Measurements from ENCODE around the gene FLRT2. TPM values are rescaled to one million over a fixed set of nuclear protein-coding genes. Genes with fewer than 3 reads are reported as not detected.

Gene FLRT2
- total and polyA plus RNA-seq, 4 donors: 0.46 to 91.4 (median 14.0) TPM

- WGBS, 2 donors: 30 to 32% methylated on average over 5 of the region's 5 CpGs
- Histone ChIP-seq H3K9me3 (ENCODE audit: control insufficient read depth, low read length) (no peaks in the 10 kb centered on the region), H3K4me1 (ENCODE audit: control insufficient read depth in 1 of 2, insufficient read depth in 2 of 2, low read length in 2 of 2) (peaks cover 0 to 3% of the 10 kb centered on the region in 2 donors), H3K4me3 (ENCODE audit: low read length in 2 of 2) (no peak overlapping the region), H3K27ac (ENCODE audit: low read depth in 1 of 2, low read length in 2 of 2) (no peak overlapping the region), H3K36me3 (ENCODE audit: control insufficient read depth in 1 of 2, insufficient read depth in 2 of 2, low read length in 1 of 2) (no peaks in the 10 kb centered on the region), H3K27me3 (ENCODE audit: control insufficient read depth in 1 of 2, insufficient read depth in 2 of 2, low read length in 1 of 2) (no peaks in the 10 kb centered on the region)
- intact Hi-C loops (cut with DNase I): no loop called here
- ATAC-seq (ENCODE audit: low FRiP score) (no peak), DNase-seq (no peak)
Measured at GRCh38 chr14:85576848-85577542, 47.1 kb downstream of the FLRT2 start.

GRCh38 chr14:85577543-85578114 is 47.7 kb downstream of the FLRT2 start:
- intact Hi-C loops (cut with DNase I): no loop called here
- Histone ChIP-seq H3K36me3 (ENCODE audit: control insufficient read depth in 1 of 2, insufficient read depth in 2 of 2, low read length in 1 of 2) (no peaks in the 10 kb centered on the region), H3K4me1 (ENCODE audit: control insufficient read depth in 1 of 2, insufficient read depth in 2 of 2, low read length in 2 of 2) (peaks cover 0 to 3% of the 10 kb centered on the region in 2 donors), H3K4me3 (ENCODE audit: low read length in 2 of 2) (no peak overlapping the region), H3K27me3 (ENCODE audit: control insufficient read depth in 1 of 2, insufficient read depth in 2 of 2, low read length in 1 of 2) (no peaks in the 10 kb centered on the region), H3K9me3 (ENCODE audit: control insufficient read depth, low read length) (no peaks in the 10 kb centered on the region), H3K27ac (ENCODE audit: low read depth in 1 of 2, low read length in 2 of 2) (no peak overlapping the region)
- 92% methylated on average over 7 of the region's 7 CpGs for WGBS, 2 donors
- DNase-seq (no peak), ATAC-seq (ENCODE audit: low FRiP score) (no peak)

- Histone ChIP-seq H3K9me3 (ENCODE audit: control insufficient read depth, low read length) (no peaks in the 10 kb centered on the region), H3K4me1 (ENCODE audit: control insufficient read depth in 1 of 2, insufficient read depth in 2 of 2, low read length in 2 of 2) (peaks cover 0 to 3% of the 10 kb centered on the region in 2 donors), H3K27me3 (ENCODE audit: control insufficient read depth in 1 of 2, insufficient read depth in 2 of 2, low read length in 1 of 2) (no peaks in the 10 kb centered on the region), H3K4me3 (ENCODE audit: low read length in 2 of 2) (no peak overlapping the region), H3K27ac (ENCODE audit: low read depth in 1 of 2, low read length in 2 of 2) (no peak overlapping the region), H3K36me3 (ENCODE audit: control insufficient read depth in 1 of 2, insufficient read depth in 2 of 2, low read length in 1 of 2) (no peaks in the 10 kb centered on the region)
- 91 to 93% methylated on average over 8 of the region's 8 CpGs for WGBS, 2 donors
- DNase-seq: no peak
- ATAC-seq (ENCODE audit: low FRiP score): no peak
- intact Hi-C loops (cut with DNase I): no loop called here
Measured at GRCh38 chr14:85578357-85578756, 48.4 kb downstream of the FLRT2 start.

GRCh38 chr14:85578930-85579329 is 49.0 kb downstream of the FLRT2 start:
- intact Hi-C loops (cut with DNase I): no loop called here
- no peak for DNase-seq

GRCh38 chr14:85579942-85580341 is 50.0 kb downstream of the FLRT2 start:
- no peak overlapping the region for H3K27ac ChIP-seq (ENCODE audit: low read depth in 1 of 2, low read length in 2 of 2)
- H3K9me3 ChIP-seq (ENCODE audit: control insufficient read depth, low read length): no peaks in the 10 kb centered on the region
- intact Hi-C loops (cut with DNase I): no loop called here
- ATAC-seq (ENCODE audit: low FRiP score) (no peak), DNase-seq (no peak)
- H3K4me1 ChIP-seq (ENCODE audit: control insufficient read depth in 1 of 2, insufficient read depth in 2 of 2, low read length in 2 of 2): peaks cover 0 to 3% of the 10 kb centered on the region in 2 donors
- H3K36me3 ChIP-seq (ENCODE audit: control insufficient read depth in 1 of 2, insufficient read depth in 2 of 2, low read length in 1 of 2): no peaks in the 10 kb centered on the region
- no peaks in the 10 kb centered on the region for H3K27me3 ChIP-seq (ENCODE audit: control insufficient read depth in 1 of 2, insufficient read depth in 2 of 2, low read length in 1 of 2)
- no peak overlapping the region for H3K4me3 ChIP-seq (ENCODE audit: low read length in 2 of 2)

More at GRCh38 chr14:85578930-85579329, 49.0 kb downstream of the FLRT2 start:
- ATAC-seq (ENCODE audit: low FRiP score): no peak
- Histone ChIP-seq H3K4me1 (ENCODE audit: control insufficient read depth in 1 of 2, insufficient read depth in 2 of 2, low read length in 2 of 2) (peaks cover 0 to 3% of the 10 kb centered on the region in 2 donors), H3K4me3 (ENCODE audit: low read length in 2 of 2) (no peak overlapping the region), H3K9me3 (ENCODE audit: control insufficient read depth, low read length) (no peaks in the 10 kb centered on the region), H3K27ac (ENCODE audit: low read depth in 1 of 2, low read length in 2 of 2) (no peak overlapping the region), H3K36me3 (ENCODE audit: control insufficient read depth in 1 of 2, insufficient read depth in 2 of 2, low read length in 1 of 2) (no peaks in the 10 kb centered on the region), H3K27me3 (ENCODE audit: control insufficient read depth in 1 of 2, insufficient read depth in 2 of 2, low read length in 1 of 2) (no peaks in the 10 kb centered on the region)
- WGBS, 2 donors: 80 to 86% methylated on average over 2 of the region's 2 CpGs

GRCh38 chr14:85580536-85581140 is 50.7 kb downstream of the FLRT2 start:
- H3K9me3 ChIP-seq (ENCODE audit: control insufficient read depth, low read length): no peaks in the 10 kb centered on the region
- H3K36me3 ChIP-seq (ENCODE audit: control insufficient read depth in 1 of 2, insufficient read depth in 2 of 2, low read length in 1 of 2): no peaks in the 10 kb centered on the region
- peaks cover 0 to 3% of the 10 kb centered on the region in 2 donors for H3K4me1 ChIP-seq (ENCODE audit: control insufficient read depth in 1 of 2, insufficient read depth in 2 of 2, low read length in 2 of 2)
- 82 to 85% methylated on average over 8 of the region's 8 CpGs for WGBS, 2 donors
- H3K4me3 ChIP-seq (ENCODE audit: low read length in 2 of 2): no peak overlapping the region
- H3K27me3 ChIP-seq (ENCODE audit: control insufficient read depth in 1 of 2, insufficient read depth in 2 of 2, low read length in 1 of 2): no peaks in the 10 kb centered on the region
- intact Hi-C loops (cut with DNase I): no loop called here
- H3K27ac ChIP-seq (ENCODE audit: low read depth in 1 of 2, low read length in 2 of 2): no peak overlapping the region
- no peak for DNase-seq
- no peak for ATAC-seq (ENCODE audit: low FRiP score)

- no peaks in the 10 kb centered on the region for H3K9me3 ChIP-seq (ENCODE audit: control insufficient read depth, low read length)
- H3K4me1 ChIP-seq (ENCODE audit: control insufficient read depth in 1 of 2, insufficient read depth in 2 of 2, low read length in 2 of 2): no peaks in the 10 kb centered on the region
- intact Hi-C loops (cut with DNase I): no loop called here
- no peak for DNase-seq
- H3K4me3 ChIP-seq (ENCODE audit: low read length in 2 of 2): no peak overlapping the region
- 75 to 84% methylated on average over 1 of the region's 1 CpG for WGBS, 2 donors
- H3K27ac ChIP-seq (ENCODE audit: low read depth in 1 of 2, low read length in 2 of 2): no peak overlapping the region
- H3K36me3 ChIP-seq (ENCODE audit: control insufficient read depth in 1 of 2, insufficient read depth in 2 of 2, low read length in 1 of 2): no peaks in the 10 kb centered on the region
- ATAC-seq (ENCODE audit: low FRiP score): no peak
- no peaks in the 10 kb centered on the region for H3K27me3 ChIP-seq (ENCODE audit: control insufficient read depth in 1 of 2, insufficient read depth in 2 of 2, low read length in 1 of 2)
Measured at GRCh38 chr14:85581691-85582090, 51.7 kb downstream of the FLRT2 start.

- ATAC-seq (ENCODE audit: low FRiP score): no peak
Measured at GRCh38 chr14:85583380-85583779, 53.4 kb downstream of the FLRT2 start.

GRCh38 chr14:85584481-85584880 is 54.5 kb downstream of the FLRT2 start:
- no peaks in the 10 kb centered on the region for H3K4me1 ChIP-seq (ENCODE audit: control insufficient read depth in 1 of 2, insufficient read depth in 2 of 2, low read length in 2 of 2)
- intact Hi-C loops (cut with DNase I): no loop called here
- no peak overlapping the region for H3K4me3 ChIP-seq (ENCODE audit: low read length in 2 of 2)
- no peaks in the 10 kb centered on the region for H3K9me3 ChIP-seq (ENCODE audit: control insufficient read depth, low read length)
- DNase-seq (no peak), ATAC-seq (ENCODE audit: low FRiP score) (no peak)
- 85 to 88% methylated on average over 6 of the region's 6 CpGs for WGBS, 2 donors
- no peak overlapping the region for H3K27ac ChIP-seq (ENCODE audit: low read depth in 1 of 2, low read length in 2 of 2)
- H3K27me3 ChIP-seq (ENCODE audit: control insufficient read depth in 1 of 2, insufficient read depth in 2 of 2, low read length in 1 of 2): no peaks in the 10 kb centered on the region
- no peaks in the 10 kb centered on the region for H3K36me3 ChIP-seq (ENCODE audit: control insufficient read depth in 1 of 2, insufficient read depth in 2 of 2, low read length in 1 of 2)

More at GRCh38 chr14:85583380-85583779, 53.4 kb downstream of the FLRT2 start:
- 82 to 83% methylated on average over 5 of the region's 5 CpGs for WGBS, 2 donors
- Histone ChIP-seq H3K27me3 (ENCODE audit: control insufficient read depth in 1 of 2, insufficient read depth in 2 of 2, low read length in 1 of 2) (no peaks in the 10 kb centered on the region), H3K36me3 (ENCODE audit: control insufficient read depth in 1 of 2, insufficient read depth in 2 of 2, low read length in 1 of 2) (no peaks in the 10 kb centered on the region), H3K9me3 (ENCODE audit: control insufficient read depth, low read length) (no peaks in the 10 kb centered on the region), H3K4me1 (ENCODE audit: control insufficient read depth in 1 of 2, insufficient read depth in 2 of 2, low read length in 2 of 2) (no peaks in the 10 kb centered on the region), H3K27ac (ENCODE audit: low read depth in 1 of 2, low read length in 2 of 2) (no peak overlapping the region), H3K4me3 (ENCODE audit: low read length in 2 of 2) (no peak overlapping the region)
- intact Hi-C loops (cut with DNase I): no loop called here
- no peak for DNase-seq
